Sigmoid colon (tissue), 4 donors: ENCODE data around the gene SBF2.

ENCODE experiments used
- CTCF ChIP-seq, 4 experiments: fragments of 450-650 bp in 3 of 4; fragments of 200-600 bp in 1 of 4; IDR thresholded peaks; one replicate each; pipeline ENCODE4 v1.5.1; 2016 to 2019; ENCODE audit warnings: antibody characterized with exemption in 4 of 4, mild to moderate bottlenecking in 3 of 4, moderate library complexity in 2 of 4
- EP300 ChIP-seq, 4 donors: sonication (generic); formaldehyde crosslinking; IDR thresholded peaks; one replicate each; pipeline ENCODE4 v1.6.1; 2017; ENCODE audit warnings: antibody characterized with exemption in 4 of 4
- POLR2AphosphoS5 ChIP-seq, 4 donors: sonication (generic); formaldehyde crosslinking; IDR thresholded peaks; one replicate each; pipeline ENCODE4 v1.6.1; 2017; ENCODE audit warnings: antibody characterized with exemption in 4 of 4

- TF ChIP-seq CTCF (IDR thresholded peaks at IDR 0.05) (no peak), EP300 (IDR thresholded peaks at IDR 0.05) (no peak), POLR2AphosphoS5 (IDR thresholded peaks at IDR 0.05) (no peak)
Observed at GRCh38 chr11:9821008-9821752, 472.8 kb downstream of the SBF2 start.
